ENCODE measurements around the gene KCNQ1OT1.
A peak's percentile ranks its signal among the peaks of the same experiment; 100 is the strongest.

The KCNQ1OT1 gene

GRCh38 chr11:2701230-2701629, 1.4 kb upstream of the KCNQ1OT1 start:
- Histone ChIP-seq H3K36me3 (ENCODE audit: control insufficient read depth, insufficient read depth, low read length) (no peaks in the 10 kb centered on the region), H3K27me3 (ENCODE audit: control insufficient read depth, insufficient read depth, low read length, poor library complexity, severe bottlenecking) (peaks cover 62% of the 10 kb centered on the region), H3K4me3 (ENCODE audit: insufficient read depth, low read depth, low read length) (no peak overlapping the region), H3K9me3 (ENCODE audit: control insufficient read depth, low read length) (no peaks in the 10 kb centered on the region), H3K4me1 (ENCODE audit: control insufficient read depth, insufficient read depth, low read length) (peaks cover 24% of the 10 kb centered on the region), H3K27ac (ENCODE audit: insufficient read depth, low read depth, low read length, poor library complexity, severe bottlenecking) (no peak overlapping the region)
- WGBS, 2 experiments = 81 to 83% methylated on average over 7 of the region's 7 CpGs

GRCh38 chr11:2700415-2701211, 819 bp upstream of the KCNQ1OT1 start:
- Histone ChIP-seq H3K9me3 (ENCODE audit: control insufficient read depth, low read length) (no peaks in the 10 kb centered on the region), H3K4me1 (ENCODE audit: control insufficient read depth, insufficient read depth, low read length) (peaks cover 24% of the 10 kb centered on the region), H3K36me3 (ENCODE audit: control insufficient read depth, insufficient read depth, low read length) (no peaks in the 10 kb centered on the region), H3K27ac (ENCODE audit: insufficient read depth, low read depth, low read length, poor library complexity, severe bottlenecking) (no peak overlapping the region), H3K27me3 (ENCODE audit: control insufficient read depth, insufficient read depth, low read length, poor library complexity, severe bottlenecking) (peaks cover 64% of the 10 kb centered on the region), H3K4me3 (ENCODE audit: insufficient read depth, low read depth, low read length) (peak overlapping the region; percentile 41)
- WGBS, 2 experiments = 45% methylated on average over 52 of the region's 52 CpGs

GRCh38 chr11:2699185-2699530, 636 bp downstream of the KCNQ1OT1 start:
- no peaks in the 10 kb centered on the region for H3K36me3 ChIP-seq (ENCODE audit: control insufficient read depth, insufficient read depth, low read length)
- peaks cover 57% of the 10 kb centered on the region for H3K27me3 ChIP-seq (ENCODE audit: control insufficient read depth, insufficient read depth, low read length, poor library complexity, severe bottlenecking)
- peak overlapping the region; percentile 41 for H3K4me3 ChIP-seq (ENCODE audit: insufficient read depth, low read depth, low read length)
- no peak overlapping the region for H3K27ac ChIP-seq (ENCODE audit: insufficient read depth, low read depth, low read length, poor library complexity, severe bottlenecking)
- no peaks in the 10 kb centered on the region for H3K9me3 ChIP-seq (ENCODE audit: control insufficient read depth, low read length)
- peaks cover 24% of the 10 kb centered on the region for H3K4me1 ChIP-seq (ENCODE audit: control insufficient read depth, insufficient read depth, low read length)
- WGBS, 2 experiments = 47 to 54% methylated on average over 31 of the region's 31 CpGs

- WGBS, 2 experiments = 49 to 51% methylated on average over 20 of the region's 20 CpGs
- Histone ChIP-seq H3K36me3 (ENCODE audit: control insufficient read depth, insufficient read depth, low read length) (no peaks in the 10 kb centered on the region), H3K27ac (ENCODE audit: insufficient read depth, low read depth, low read length, poor library complexity, severe bottlenecking) (no peak overlapping the region)
Observed at GRCh38 chr11:2698386-2699184, 1.2 kb downstream of the KCNQ1OT1 start.

GRCh38 chr11:2697866-2698265, 1.9 kb downstream of the KCNQ1OT1 start:
- H3K4me3 ChIP-seq (ENCODE audit: insufficient read depth, low read depth, low read length) = peak overlapping the region; percentile 41
- no peak overlapping the region for H3K27ac ChIP-seq (ENCODE audit: insufficient read depth, low read depth, low read length, poor library complexity, severe bottlenecking)
- H3K4me1 ChIP-seq (ENCODE audit: control insufficient read depth, insufficient read depth, low read length) = peaks cover 26% of the 10 kb centered on the region

More at GRCh38 chr11:2698386-2699184, 1.2 kb downstream of the KCNQ1OT1 start:
- H3K4me3 ChIP-seq (ENCODE audit: insufficient read depth, low read depth, low read length) = peak overlapping the region; percentile 41
- H3K9me3 ChIP-seq (ENCODE audit: control insufficient read depth, low read length) = no peaks in the 10 kb centered on the region
- H3K4me1 ChIP-seq (ENCODE audit: control insufficient read depth, insufficient read depth, low read length) = peaks cover 26% of the 10 kb centered on the region
- H3K27me3 ChIP-seq (ENCODE audit: control insufficient read depth, insufficient read depth, low read length, poor library complexity, severe bottlenecking) = peaks cover 57% of the 10 kb centered on the region

DNA sequence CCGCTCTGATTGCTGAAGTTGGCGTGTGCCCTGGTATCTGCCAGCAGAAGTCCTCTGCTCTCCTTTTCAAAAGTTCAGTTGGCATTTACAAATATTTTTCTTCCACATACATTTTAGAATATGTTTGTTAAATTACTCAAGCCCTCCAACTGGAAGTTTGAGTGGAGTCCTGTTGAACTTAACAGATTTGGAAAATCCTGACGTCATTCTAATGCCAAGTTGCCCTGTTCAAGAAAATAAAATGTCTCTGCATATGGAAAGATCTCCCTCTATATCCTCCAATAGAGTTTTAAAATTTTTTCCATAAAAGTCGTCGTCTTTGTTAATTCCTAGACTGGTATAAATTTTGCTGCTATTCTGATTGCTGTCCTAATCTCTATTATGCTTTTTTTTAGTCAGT, 3.3 kb downstream of the KCNQ1OT1 start:
- Histone ChIP-seq H3K4me1 (ENCODE audit: control insufficient read depth, insufficient read depth, low read length) (peaks cover 30% of the 10 kb centered on the region), H3K9me3 (ENCODE audit: control insufficient read depth, low read length) (no peaks in the 10 kb centered on the region), H3K27me3 (ENCODE audit: control insufficient read depth, insufficient read depth, low read length, poor library complexity, severe bottlenecking) (peaks cover 38% of the 10 kb centered on the region), H3K36me3 (ENCODE audit: control insufficient read depth, insufficient read depth, low read length) (no peaks in the 10 kb centered on the region), H3K4me3 (ENCODE audit: insufficient read depth, low read depth, low read length) (no peak overlapping the region), H3K27ac (ENCODE audit: insufficient read depth, low read depth, low read length, poor library complexity, severe bottlenecking) (no peak overlapping the region)
- 95% methylated on average over 5 of the region's 5 CpGs for WGBS, 2 experiments

More at GRCh38 chr11:2697866-2698265, 1.9 kb downstream of the KCNQ1OT1 start:
- WGBS, 2 experiments = 64 to 75% methylated on average over 1 of the region's 1 CpG
- Histone ChIP-seq H3K36me3 (ENCODE audit: control insufficient read depth, insufficient read depth, low read length) (no peaks in the 10 kb centered on the region), H3K9me3 (ENCODE audit: control insufficient read depth, low read length) (no peaks in the 10 kb centered on the region), H3K27me3 (ENCODE audit: control insufficient read depth, insufficient read depth, low read length, poor library complexity, severe bottlenecking) (peaks cover 52% of the 10 kb centered on the region)

GRCh38 chr11:2694995-2695939, 4.5 kb downstream of the KCNQ1OT1 start:
- Histone ChIP-seq H3K9me3 (ENCODE audit: control insufficient read depth, low read length) (no peaks in the 10 kb centered on the region), H3K27me3 (ENCODE audit: control insufficient read depth, insufficient read depth, low read length, poor library complexity, severe bottlenecking) (peaks cover 26% of the 10 kb centered on the region), H3K4me1 (ENCODE audit: control insufficient read depth, insufficient read depth, low read length) (peaks cover 29% of the 10 kb centered on the region), H3K27ac (ENCODE audit: insufficient read depth, low read depth, low read length, poor library complexity, severe bottlenecking) (no peak overlapping the region), H3K36me3 (ENCODE audit: control insufficient read depth, insufficient read depth, low read length) (no peaks in the 10 kb centered on the region), H3K4me3 (ENCODE audit: insufficient read depth, low read depth, low read length) (no peak overlapping the region)
- 90% methylated on average over 9 of the region's 9 CpGs for WGBS, 2 experiments

DNA sequence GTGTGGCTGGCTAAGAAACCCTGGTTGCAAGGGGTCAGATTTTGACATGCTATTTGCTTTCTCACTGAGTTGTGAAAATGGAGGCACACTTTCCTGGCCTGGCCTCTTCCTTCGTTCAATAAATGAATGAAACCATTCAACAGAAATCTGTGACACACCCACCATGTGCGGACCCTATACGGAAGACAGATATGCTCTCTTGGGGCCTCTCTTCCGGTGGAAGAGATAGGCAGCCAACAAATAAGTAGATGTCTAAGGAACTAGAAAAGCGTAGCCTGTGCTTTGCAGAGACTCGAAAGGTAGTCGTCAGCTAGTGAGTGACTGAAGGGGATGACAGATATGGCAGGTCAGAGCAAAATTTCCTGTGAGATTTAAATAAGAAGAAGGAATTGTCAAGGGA, 5.3 kb downstream of the KCNQ1OT1 start:
- Histone ChIP-seq H3K36me3 (ENCODE audit: control insufficient read depth, insufficient read depth, low read length) (no peaks in the 10 kb centered on the region), H3K4me1 (ENCODE audit: control insufficient read depth, insufficient read depth, low read length) (peaks cover 29% of the 10 kb centered on the region), H3K27me3 (ENCODE audit: control insufficient read depth, insufficient read depth, low read length, poor library complexity, severe bottlenecking) (peaks cover 26% of the 10 kb centered on the region), H3K4me3 (ENCODE audit: insufficient read depth, low read depth, low read length) (no peak overlapping the region), H3K9me3 (ENCODE audit: control insufficient read depth, low read length) (no peaks in the 10 kb centered on the region), H3K27ac (ENCODE audit: insufficient read depth, low read depth, low read length, poor library complexity, severe bottlenecking) (no peak overlapping the region)
- 86 to 91% methylated on average over 7 of the region's 7 CpGs for WGBS, 2 experiments

- peak overlapping the region; percentile 60 for H3K27ac ChIP-seq (ENCODE audit: insufficient read depth, low read depth, low read length, poor library complexity, severe bottlenecking)
- H3K36me3 ChIP-seq (ENCODE audit: control insufficient read depth, insufficient read depth, low read length) = no peaks in the 10 kb centered on the region
- peaks cover 35% of the 10 kb centered on the region for H3K4me1 ChIP-seq (ENCODE audit: control insufficient read depth, insufficient read depth, low read length)
- H3K27me3 ChIP-seq (ENCODE audit: control insufficient read depth, insufficient read depth, low read length, poor library complexity, severe bottlenecking) = peaks cover 17% of the 10 kb centered on the region
- no peak overlapping the region for H3K4me3 ChIP-seq (ENCODE audit: insufficient read depth, low read depth, low read length)
- 11 to 13% methylated on average over 18 of the region's 18 CpGs for WGBS, 2 experiments
- no peaks in the 10 kb centered on the region for H3K9me3 ChIP-seq (ENCODE audit: control insufficient read depth, low read length)
Observed at GRCh38 chr11:2693271-2694261, 6.2 kb downstream of the KCNQ1OT1 start.

Data from ectodermal cell (in vitro differentiated cells).